HG03460 (cell line): Measurements from ENCODE around the gene VAV3.
"Not testable (repeated sequence)": the region's sequence is repeated elsewhere in the genome, so short reads cannot be mapped to it uniquely, and the experiment has no call there.

ENCODE experiments used
- ATAC-seq: cut with Tn5 transposase; IDR thresholded peaks from one replicate; pipeline ENCODE4 v1.9.1; 2021; ENCODE audit not compliant: unreplicated experiment

The VAV3 gene

GRCh38 chr1:107844541-107845194, 120.3 kb downstream of the VAV3 start:
- not testable (repeated sequence) for ATAC-seq

GRCh38 chr1:107843989-107844388, 121.0 kb downstream of the VAV3 start:
- no peak for ATAC-seq

- ATAC-seq: no peak
These were observed 122.7 kb downstream of the VAV3 start for GRCh38 chr1:107842241-107842640.

GRCh38 chr1:107840725-107841124, 124.3 kb downstream of the VAV3 start:
- no peak for ATAC-seq

GRCh38 chr1:107838056-107838455, 126.9 kb downstream of the VAV3 start:
- no peak for ATAC-seq

- no peak for ATAC-seq
These were observed 129.8 kb downstream of the VAV3 start for GRCh38 chr1:107835151-107835670.

- ATAC-seq: no peak
These were observed 131.9 kb downstream of the VAV3 start for GRCh38 chr1:107833061-107833460.

GRCh38 chr1:107831921-107832320, 133.1 kb downstream of the VAV3 start:
- ATAC-seq: no peak

GRCh38 chr1:107830526-107830925, 134.5 kb downstream of the VAV3 start:
- ATAC-seq: no peak

GRCh38 chr1:107830075-107830474, 134.9 kb downstream of the VAV3 start:
- no peak for ATAC-seq

- ATAC-seq: no peak
These were observed 135.8 kb downstream of the VAV3 start for GRCh38 chr1:107829036-107829770.

- no peak for ATAC-seq
These were observed 140.0 kb downstream of the VAV3 start for GRCh38 chr1:107824946-107825345.

GRCh38 chr1:107821340-107821739, 143.6 kb downstream of the VAV3 start:
- ATAC-seq: no peak

GRCh38 chr1:107820801-107821200, 144.2 kb downstream of the VAV3 start:
- no peak for ATAC-seq

GRCh38 chr1:107817935-107818334, 147.0 kb downstream of the VAV3 start:
- no peak for ATAC-seq

- ATAC-seq: no peak
These were observed 147.8 kb downstream of the VAV3 start for GRCh38 chr1:107817206-107817605.

- no peak for ATAC-seq
These were observed 154.6 kb downstream of the VAV3 start for GRCh38 chr1:107810291-107810951.

- ATAC-seq: no peak
These were observed 157.1 kb downstream of the VAV3 start for GRCh38 chr1:107807855-107808254.

- no peak for ATAC-seq
These were observed 157.6 kb downstream of the VAV3 start for GRCh38 chr1:107807405-107807804.

GRCh38 chr1:107806902-107807301, 158.1 kb downstream of the VAV3 start:
- ATAC-seq: no peak

GRCh38 chr1:107804741-107805140, 160.2 kb downstream of the VAV3 start:
- ATAC-seq: no peak

- no peak for ATAC-seq
These were observed 160.8 kb downstream of the VAV3 start for GRCh38 chr1:107804134-107804533.
